ENCODE data around the gene C6orf52. TPM values are rescaled to one million over a fixed set of nuclear protein-coding genes. Genes with fewer than 3 reads are reported as not detected.

Gene C6orf52
- total RNA-seq, 1 experiment from 2014 or later: 6.2 TPM

- ChIA-PET CTCF (no interaction called here), POLR2A (ENCODE audit: unreplicated experiment) (no interaction called here)
- Histone ChIP-seq H2AFZ (no peak overlapping the region), H3K4me2 (peak overlapping the region; percentile 93), H3K4me3 (peak overlapping the region; percentile 98), H3F3A (ENCODE audit: insufficient read depth, low read depth) (peaks cover 11% of the 10 kb centered on the region), H4K20me1 (ENCODE audit: insufficient read depth) (no peaks in the 10 kb centered on the region), H3K4me1 (replicated peaks; ENCODE audit: insufficient read depth) (peaks cover 16% of the 10 kb centered on the region), H3K79me2 (ENCODE audit: low read depth) (peaks cover 47% of the 10 kb centered on the region), H3K9me2 (ENCODE audit: insufficient read depth) (no peaks in the 10 kb centered on the region), H3K27me3 (ENCODE audit: insufficient read depth, low read depth) (no peaks in the 10 kb centered on the region), H3K36me3 (ENCODE audit: low read depth) (no peaks in the 10 kb centered on the region), H3K9me3 (ENCODE audit: insufficient read depth, low read depth) (no peaks in the 10 kb centered on the region), H3K27ac (no peak overlapping the region)
- no peak for DNase-seq
- TF ChIP-seq EZH2 (IDR thresholded peaks at IDR 0.05; ENCODE audit: low read depth) (no peak), CTCF (conservative IDR thresholded peaks at IDR 0.05) (no peak)
- intact Hi-C loops (cut with micrococcal nuclease; ENCODE audit: unreplicated experiment): loop anchor here (5.0 to 10.0 kb wide), 3 partner anchors 109 to 208 kb away; no protein-coding TSS in a partner anchor
- BruUV-seq (replicated peaks): no TSS peak
Measured at GRCh38 chr6:10692965-10693538, 1.4 kb downstream of the C6orf52 start.

- no peaks in the 10 kb centered on the region for H3K36me3 ChIP-seq (ENCODE audit: low read depth)
- no peaks in the 10 kb centered on the region for H3K27me3 ChIP-seq (ENCODE audit: insufficient read depth, low read depth)
- TF ChIP-seq EZH2 (IDR thresholded peaks at IDR 0.05; ENCODE audit: low read depth): no peak
- TF ChIP-seq CTCF (conservative IDR thresholded peaks at IDR 0.05): no peak
- intact Hi-C loops (cut with micrococcal nuclease; ENCODE audit: unreplicated experiment): loop anchor here (5.0 to 10.0 kb wide), 3 partner anchors 111 to 206 kb away; no protein-coding TSS in a partner anchor
- CTCF ChIA-PET: interaction anchor here (0.6 kb wide), 1 partner anchor 885 kb away, joined by 4 read pairs; no protein-coding TSS in a partner anchor
- H3K4me1 ChIP-seq (replicated peaks; ENCODE audit: insufficient read depth): peaks cover 7% of the 10 kb centered on the region
- DNase-seq: no peak
- H3K4me3 ChIP-seq: no peak overlapping the region
- no peak overlapping the region for H3K4me2 ChIP-seq
- no peaks in the 10 kb centered on the region for H3K9me3 ChIP-seq (ENCODE audit: insufficient read depth, low read depth)
- no peak overlapping the region for H2AFZ ChIP-seq
- no TSS peak for BruUV-seq (replicated peaks)
- peaks cover 11% of the 10 kb centered on the region for H3F3A ChIP-seq (ENCODE audit: insufficient read depth, low read depth)
- peaks cover 26% of the 10 kb centered on the region for H3K79me2 ChIP-seq (ENCODE audit: low read depth)
- POLR2A ChIA-PET (ENCODE audit: unreplicated experiment): no interaction called here
- H3K27ac ChIP-seq: no peak overlapping the region
- no peaks in the 10 kb centered on the region for H3K9me2 ChIP-seq (ENCODE audit: insufficient read depth)
- H4K20me1 ChIP-seq (ENCODE audit: insufficient read depth): no peaks in the 10 kb centered on the region
Measured at GRCh38 chr6:10690651-10691445, 3.6 kb downstream of the C6orf52 start.

DNA sequence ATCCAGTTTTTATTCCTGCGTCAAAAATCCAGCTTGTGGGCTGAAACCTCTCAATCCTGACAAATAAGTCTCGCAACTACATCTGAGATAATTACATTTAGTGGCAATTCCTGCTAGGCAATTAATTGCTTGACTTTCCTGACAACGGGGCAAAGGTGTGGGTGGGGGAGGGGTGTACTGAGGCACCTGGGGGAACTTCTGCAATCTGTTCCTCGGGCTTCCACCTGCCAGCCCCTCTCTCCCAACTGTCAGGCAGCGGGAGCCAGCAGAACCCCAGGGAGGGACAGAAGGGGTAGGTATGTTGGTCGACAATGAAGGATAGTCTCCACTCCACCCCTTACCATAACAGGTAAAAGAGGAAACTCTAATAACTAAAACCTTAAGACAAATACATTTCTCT lies 6.8 kb downstream of the C6orf52 start:
- Histone ChIP-seq H3F3A (ENCODE audit: insufficient read depth, low read depth) (no peaks in the 10 kb centered on the region), H3K27me3 (ENCODE audit: insufficient read depth, low read depth) (no peaks in the 10 kb centered on the region), H3K4me2 (no peak overlapping the region), H3K9me3 (ENCODE audit: insufficient read depth, low read depth) (no peaks in the 10 kb centered on the region), H3K4me1 (replicated peaks; ENCODE audit: insufficient read depth) (no peaks in the 10 kb centered on the region), H3K36me3 (ENCODE audit: low read depth) (no peaks in the 10 kb centered on the region), H3K9me2 (ENCODE audit: insufficient read depth) (no peaks in the 10 kb centered on the region), H3K4me3 (no peak overlapping the region), H2AFZ (no peak overlapping the region), H3K27ac (no peak overlapping the region), H4K20me1 (ENCODE audit: insufficient read depth) (no peaks in the 10 kb centered on the region), H3K79me2 (ENCODE audit: low read depth) (no peaks in the 10 kb centered on the region)
- TF ChIP-seq EZH2 (IDR thresholded peaks at IDR 0.05; ENCODE audit: low read depth): no peak
- no peak for TF ChIP-seq CTCF (conservative IDR thresholded peaks at IDR 0.05)
- no peak for DNase-seq
- intact Hi-C loops (cut with micrococcal nuclease; ENCODE audit: unreplicated experiment): no loop called here
- ChIA-PET POLR2A (ENCODE audit: unreplicated experiment) (no interaction called here), CTCF (no interaction called here)
- BruUV-seq (replicated peaks): no TSS peak

Measured in PC-9 (cell line).